Muscle of back (tissue), 11 donors: ENCODE measurements around the gene CLCF1. TPM values are rescaled to one million over a fixed set of nuclear protein-coding genes. Genes with fewer than 3 reads are reported as not detected.
A peak's percentile ranks its signal among the peaks of the same experiment; 100 is the strongest.

Experiments used
- DNase-seq, 3 donors: peaks; one replicate each; pipeline versions ENCODE4 v3.0.0 to v3.0.0-alpha.2; 2013
- polyA plus RNA-seq, 10 donors: library from polyadenylated mRNA; unstranded; fragments of 120-200 nt; gene quantifications; one replicate each; pipeline ENCODE4 v1.2.1, GENCODE V29; 2013; ENCODE audit not compliant: insufficient read length in 10 of 10

CLCF1 gene
- polyA plus RNA-seq, 10 donors = 1.7 to 3.8 (median 2.4) TPM

DNA sequence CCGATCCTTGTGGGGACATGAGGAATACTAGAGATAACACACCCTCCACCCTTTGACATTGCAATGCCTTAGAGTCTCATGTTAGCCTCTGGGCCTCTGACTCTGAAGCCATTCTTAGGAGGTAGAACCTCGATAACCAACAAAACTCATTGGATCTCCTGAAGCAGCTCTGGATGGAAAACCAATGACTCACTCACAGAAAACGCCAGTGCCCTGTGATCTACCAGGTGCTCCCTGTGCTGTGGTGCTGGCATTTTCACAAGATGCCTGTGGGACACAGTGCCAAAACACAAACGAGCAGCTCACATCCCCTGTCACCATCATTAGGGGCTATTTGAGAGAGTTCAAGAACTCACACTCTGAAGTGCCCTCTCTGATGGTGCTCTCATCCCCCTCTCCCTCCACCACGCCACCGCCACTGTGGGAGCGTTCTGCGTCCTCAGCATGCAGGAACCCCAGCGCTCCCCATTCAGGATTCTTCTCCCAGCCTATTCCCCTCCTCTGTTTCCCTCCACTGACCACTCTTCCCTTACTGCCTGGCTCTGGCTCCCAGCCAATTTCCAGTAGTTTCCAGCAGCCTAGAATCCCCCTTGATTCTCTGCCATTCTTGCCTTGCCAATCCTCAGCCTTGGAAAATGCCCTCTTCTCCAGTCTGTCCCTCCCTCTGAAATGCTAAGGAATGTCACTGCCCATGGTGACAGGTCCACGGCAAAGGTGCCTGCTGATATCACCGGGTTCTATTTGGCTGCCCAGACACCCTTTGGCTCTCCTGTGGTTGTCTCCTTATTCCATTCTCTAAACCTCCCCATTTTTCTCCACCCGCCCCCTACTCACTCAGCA, 15.3 kb downstream of the CLCF1 start:
- no peak for DNase-seq

- peak; percentile 59 to 80 (median 71) for DNase-seq
These were observed 16.4 kb downstream of the CLCF1 start for GRCh38 chr11:67356864-67357561.

DNA sequence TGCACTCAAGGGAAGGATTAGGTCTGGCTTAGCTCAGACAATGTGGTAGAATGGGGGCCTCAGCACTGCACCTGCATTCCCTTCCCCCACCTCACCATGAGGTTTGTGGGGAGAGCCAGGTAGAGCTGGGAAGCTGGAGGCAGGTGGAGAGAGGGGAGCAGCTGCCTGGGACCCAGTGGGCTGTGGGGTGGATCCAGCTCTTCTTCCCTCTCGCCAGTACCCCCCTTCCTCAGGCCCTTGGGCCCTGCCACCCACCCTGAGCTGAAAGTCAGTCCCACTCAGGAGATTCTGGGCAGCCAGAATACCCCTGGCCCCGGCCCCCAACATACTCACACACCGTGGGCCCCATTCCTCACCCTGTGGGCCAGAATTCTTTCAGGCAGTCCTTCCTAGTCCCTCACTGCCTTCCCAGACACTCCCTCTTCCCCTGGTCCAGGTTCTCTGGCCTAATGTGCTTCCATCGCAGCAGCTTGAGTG, 17.0 kb downstream of the CLCF1 start:
- no peak for DNase-seq

DNA sequence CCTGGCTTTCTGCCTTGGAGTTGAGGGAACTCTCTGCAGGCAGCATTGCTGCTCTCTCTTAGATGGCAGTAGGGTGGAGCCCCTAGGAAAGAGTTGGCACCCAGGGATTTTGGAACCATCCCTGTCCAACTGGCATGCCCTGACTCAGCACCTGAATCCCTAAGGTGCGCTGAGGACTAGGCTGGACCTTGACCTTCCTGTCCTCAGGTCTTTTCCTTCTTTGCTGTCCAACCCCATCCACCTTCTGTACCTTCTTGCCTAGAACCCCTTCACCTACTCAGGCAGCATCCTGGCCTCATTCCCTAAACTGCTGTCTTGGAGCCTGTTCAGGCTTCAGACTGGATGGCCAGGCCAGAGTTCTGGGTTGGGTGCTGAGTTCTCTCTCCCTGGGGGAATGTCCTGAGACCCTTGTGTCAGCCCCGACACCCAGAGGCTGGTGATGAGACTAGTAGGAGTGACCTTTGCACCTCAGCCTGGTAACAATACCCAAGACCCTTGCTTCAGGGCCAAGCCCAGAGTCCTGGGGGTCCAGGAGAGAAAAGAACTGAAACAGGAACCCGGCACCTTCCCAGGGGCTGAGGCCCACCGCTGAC, 17.5 kb downstream of the CLCF1 start:
- DNase-seq = no peak

GRCh38 chr11:67355023-67355793, 18.2 kb downstream of the CLCF1 start:
- peak in 1 of 3 donors; percentile 26 for DNase-seq

GRCh38 chr11:67354075-67355022, 19.0 kb downstream of the CLCF1 start:
- DNase-seq = peak in 2 of 3 donors; percentile 35 to 69

DNA sequence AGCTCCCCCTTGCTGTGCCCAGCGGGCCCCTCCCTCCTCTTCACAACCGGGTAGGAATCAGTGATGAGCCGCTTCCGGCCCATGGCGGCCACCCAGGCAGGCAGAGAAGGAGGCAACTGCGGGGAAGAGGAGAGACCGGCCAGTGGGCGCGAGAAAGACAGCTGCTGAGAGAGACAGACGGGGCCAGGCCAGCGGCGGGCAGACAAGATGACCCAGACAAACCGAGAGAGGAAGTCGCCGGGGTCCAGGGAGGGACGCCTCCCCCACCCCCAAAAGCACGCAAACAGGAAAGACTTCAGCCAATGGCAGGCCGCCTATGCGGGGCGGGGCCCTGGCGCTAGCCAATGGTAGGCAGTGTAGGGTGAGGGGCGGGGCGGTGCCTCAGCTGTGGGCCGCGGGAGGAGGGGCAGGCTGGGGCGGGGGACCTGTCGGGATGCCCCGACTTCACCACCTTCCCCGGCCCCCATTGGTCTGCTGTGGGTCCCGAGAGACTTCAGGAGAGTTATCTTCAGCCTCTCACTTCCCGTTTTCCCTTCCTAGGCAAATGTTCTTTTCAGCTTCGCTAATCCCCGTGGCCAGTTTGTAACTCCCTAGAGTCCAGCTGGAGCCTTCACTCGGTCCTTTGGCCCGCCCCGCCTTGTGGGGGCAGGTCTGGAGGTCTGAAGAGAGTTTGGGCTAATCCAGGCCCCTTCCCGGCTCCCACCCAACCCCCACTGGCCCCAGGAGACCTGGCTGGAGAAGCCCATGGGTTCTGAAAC, 19.9 kb downstream of the CLCF1 start, which contains the start of gene POLD4:
Gene POLD4, minus strand, starts transcription at position 230 of the 758 bp plus-strand sequence. Its CDS starts 147 bp downstream, at position 83.
- peak; percentile 94 to 98 (median 96) for DNase-seq

- peak in 1 of 3 donors; percentile 30 for DNase-seq
These were observed 20.7 kb downstream of the CLCF1 start for GRCh38 chr11:67352546-67353316.

- DNase-seq = peak; percentile 62 to 87 (median 82)
These were observed 22.0 kb downstream of the CLCF1 start for GRCh38 chr11:67351275-67352005.

DNA sequence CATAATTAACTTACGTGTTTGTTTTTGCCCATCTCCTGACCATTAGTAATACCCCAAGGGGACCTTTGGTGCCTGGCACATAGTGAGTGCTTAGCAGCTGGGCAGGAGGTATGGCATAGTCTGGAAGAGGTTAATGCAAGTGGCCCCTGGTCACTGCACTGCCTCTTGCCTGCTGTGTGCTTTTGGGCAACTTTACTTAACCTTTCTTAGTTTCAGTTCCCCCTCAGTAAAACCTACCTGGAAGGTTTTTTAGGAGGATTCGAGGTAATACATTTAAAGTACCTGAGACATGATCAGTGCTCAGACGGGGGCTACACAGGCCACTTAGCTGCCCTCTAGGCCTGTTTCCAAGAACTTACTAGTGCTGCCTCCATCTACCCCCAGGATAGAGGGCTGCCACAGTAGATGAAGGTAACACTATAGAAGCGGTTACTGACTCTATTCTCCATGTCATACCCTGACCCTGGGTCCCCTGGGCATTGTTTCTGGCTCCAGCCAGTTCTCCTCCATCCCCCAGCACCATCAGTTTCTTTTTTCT, 23.4 kb downstream of the CLCF1 start:
- DNase-seq = no peak

DNA sequence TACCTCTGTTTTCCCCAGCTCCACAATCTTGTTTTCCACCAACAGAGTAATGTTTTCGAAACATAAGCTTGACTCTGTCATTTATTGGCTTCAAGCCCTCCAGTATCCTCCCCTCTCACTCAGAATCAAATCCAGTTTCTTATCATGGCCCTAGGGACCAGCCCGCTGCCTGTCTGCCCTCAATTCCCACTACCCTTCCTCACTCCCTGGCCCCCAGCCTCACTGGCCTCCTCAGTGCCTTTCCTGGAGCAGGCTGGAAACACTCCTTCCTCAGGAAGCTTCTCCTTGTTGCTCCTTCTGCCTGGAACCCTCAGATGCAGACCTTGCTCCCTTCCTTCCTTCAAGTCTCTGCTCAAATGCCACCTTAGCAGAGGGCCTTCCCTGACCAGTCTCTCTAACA, 23.9 kb downstream of the CLCF1 start:
- DNase-seq = no peak

DNA sequence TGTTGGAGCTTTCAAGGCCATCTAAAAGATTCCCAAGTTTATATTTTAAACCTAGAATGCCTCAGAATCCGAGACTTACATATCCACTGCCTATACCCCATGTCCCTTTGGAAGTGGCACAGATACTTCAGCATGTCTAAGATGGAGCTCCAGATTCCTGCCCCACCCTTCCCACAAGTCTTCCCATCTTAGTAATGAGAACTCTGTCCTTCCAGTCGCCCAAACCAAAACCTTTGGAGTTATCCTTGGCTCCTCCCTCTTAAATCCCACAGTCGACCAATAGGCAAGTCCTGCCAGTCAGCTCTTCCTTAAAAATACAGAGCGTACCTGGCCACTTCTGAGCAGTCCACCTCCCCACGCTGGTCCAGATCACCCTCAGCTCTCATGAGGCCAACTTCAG, 24.4 kb downstream of the CLCF1 start:
- no peak for DNase-seq

GRCh38 chr11:67347964-67348749, 25.2 kb downstream of the CLCF1 start:
- no peak for DNase-seq

DNA sequence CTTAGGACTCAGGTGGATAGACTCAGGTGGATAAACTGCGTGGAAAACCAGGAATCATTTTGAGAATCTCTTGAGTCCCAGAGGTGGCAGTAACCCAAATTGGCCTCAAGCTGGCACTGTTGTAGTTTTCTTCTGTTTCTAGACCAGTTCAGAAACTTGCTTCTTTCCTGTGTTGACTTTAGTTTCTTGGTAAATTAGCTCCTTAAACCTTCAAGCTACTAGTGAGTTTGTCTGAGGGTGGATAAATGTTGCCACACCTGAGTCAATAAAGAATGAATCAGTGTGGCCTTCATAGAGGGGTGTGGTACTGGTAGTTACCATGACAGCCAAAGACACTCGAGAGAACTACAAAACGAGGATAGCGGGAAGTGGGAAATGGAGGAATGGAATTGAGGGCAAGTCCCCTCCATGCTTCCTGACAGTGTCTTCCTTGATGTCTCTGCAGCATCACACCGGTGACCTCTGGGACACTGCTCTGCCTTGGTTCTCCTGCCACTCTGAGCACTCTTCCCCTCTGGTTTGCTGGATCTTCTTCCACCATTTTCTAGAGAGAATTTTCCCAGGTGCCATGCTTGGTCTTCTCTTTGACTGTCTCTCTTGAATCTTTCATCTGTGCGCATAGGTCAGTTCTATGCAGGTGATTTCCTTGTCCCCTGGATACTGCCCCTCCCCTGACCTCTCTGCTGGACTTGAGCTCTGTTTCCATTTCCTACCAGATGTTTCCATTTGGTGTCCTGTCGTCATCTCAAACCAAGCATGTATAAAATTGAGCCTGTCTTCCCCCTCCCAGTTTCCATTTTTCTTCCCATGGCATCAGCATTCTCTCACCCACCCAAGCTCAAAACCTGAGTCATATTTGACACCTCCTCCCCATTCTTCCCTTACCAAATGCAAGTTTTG, 27.2 kb downstream of the CLCF1 start:
- no peak for DNase-seq

- no peak for DNase-seq
These were observed 28.0 kb downstream of the CLCF1 start for GRCh38 chr11:67345247-67345919.
